Mesothelial cell of epicardium (in vitro differentiated cells): Measurements from ENCODE around the gene KCNJ11. TPM values are rescaled to one million over a fixed set of nuclear protein-coding genes. Genes with fewer than 3 reads are reported as not detected.

ENCODE experiments used
- DNase-seq, 2 experiments: peaks; one replicate each; pipeline ENCODE4 v3.0.0; 2021; ENCODE audit warnings: low spot score in 2 of 2; ENCODE audit not compliant: unreplicated experiment in 2 of 2
- H3K27ac Mint-ChIP-seq: 2 replicates; pipeline ENCODE4 v1.8.0; 2021; ENCODE audit warnings: mixed read lengths
- H3K27me3 Mint-ChIP-seq: 2 replicates; pipeline ENCODE4 v1.8.0; 2021; ENCODE audit warnings: low read depth, mixed read lengths
- H3K36me3 Mint-ChIP-seq: 2 replicates; pipeline ENCODE4 v1.8.0; 2021; ENCODE audit warnings: mixed read lengths
- H3K4me1 Mint-ChIP-seq: 2 replicates; pipeline ENCODE4 v1.8.0; 2021; ENCODE audit warnings: mixed read lengths
- H3K4me3 Mint-ChIP-seq: 2 replicates; pipeline ENCODE4 v1.8.0; 2021; ENCODE audit warnings: mild to moderate bottlenecking, moderate library complexity, mixed read lengths
- H3K9me3 Mint-ChIP-seq: 2 replicates; pipeline ENCODE4 v1.8.0; 2021; ENCODE audit warnings: mixed read lengths
- CTCF ChIP-seq: fragments of 200-600 bp; sonication (generic); IDR thresholded peaks from one replicate; pipeline ENCODE4 v1.5.0; 2021; ENCODE audit warnings: antibody characterized with exemption; ENCODE audit not compliant: unreplicated experiment
- total RNA-seq: library from RNA; stranded (reverse); gene quantifications from 3 replicates; pipeline ENCODE4 v1.2.1, GENCODE V29; 2021

The KCNJ11 gene
- total RNA-seq, 1 donor from 2014 or later, result 3.0 TPM

DNA sequence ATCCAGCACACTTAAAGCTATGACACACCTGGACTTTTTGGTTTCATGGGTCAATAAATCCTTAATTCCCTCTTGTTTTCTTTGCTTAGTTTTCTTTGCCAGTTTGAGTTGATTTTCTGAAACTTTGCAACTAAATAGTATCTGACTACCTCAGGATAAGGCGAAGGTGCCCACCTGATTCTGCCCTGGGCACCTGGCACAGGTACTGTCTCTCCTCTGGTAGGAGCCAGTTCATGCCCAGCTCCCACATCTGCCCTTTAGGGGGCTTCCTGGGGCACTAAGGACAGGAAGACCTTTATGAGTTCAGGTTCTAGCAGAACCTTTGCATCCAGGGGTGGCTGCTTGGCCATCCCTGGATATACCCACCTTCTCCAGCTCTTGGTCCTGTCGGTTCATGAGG is 19.6 kb upstream of the KCNJ11 start:
- H3K27me3 Mint-ChIP-seq, result peaks cover 33% of the 10 kb centered on the region
- peaks cover 2% of the 10 kb centered on the region for H3K4me1 Mint-ChIP-seq
- H3K36me3 Mint-ChIP-seq, result no peaks in the 10 kb centered on the region
- no peak for TF ChIP-seq CTCF
- DNase-seq, result no peak
- H3K4me3 Mint-ChIP-seq, result no peak overlapping the region
- no peak overlapping the region for H3K27ac Mint-ChIP-seq
- H3K9me3 Mint-ChIP-seq, result no peaks in the 10 kb centered on the region

GRCh38 chr11:17407575-17407974 is 19.1 kb upstream of the KCNJ11 start:
- DNase-seq, result no peak
- Mint-ChIP-seq H3K4me3 (no peak overlapping the region), H3K9me3 (no peaks in the 10 kb centered on the region), H3K36me3 (no peaks in the 10 kb centered on the region), H3K4me1 (peaks cover 2% of the 10 kb centered on the region), H3K27ac (no peak overlapping the region), H3K27me3 (peaks cover 29% of the 10 kb centered on the region)
- TF ChIP-seq CTCF, result no peak

- Mint-ChIP-seq H3K27ac (no peak overlapping the region), H3K4me1 (peaks cover 2% of the 10 kb centered on the region)
- TF ChIP-seq CTCF, result no peak
Measured at GRCh38 chr11:17406818-17407149, 18.3 kb upstream of the KCNJ11 start.

GRCh38 chr11:17406082-17406817 is 17.8 kb upstream of the KCNJ11 start:
- H3K27me3 Mint-ChIP-seq, result peaks cover 18% of the 10 kb centered on the region
- H3K36me3 Mint-ChIP-seq, result no peaks in the 10 kb centered on the region
- no peak for DNase-seq
- no peaks in the 10 kb centered on the region for H3K9me3 Mint-ChIP-seq
- TF ChIP-seq CTCF, result no peak
- H3K4me3 Mint-ChIP-seq, result no peak overlapping the region
- H3K27ac Mint-ChIP-seq, result no peak overlapping the region
- H3K4me1 Mint-ChIP-seq, result peaks cover 2% of the 10 kb centered on the region

More at GRCh38 chr11:17406818-17407149, 18.3 kb upstream of the KCNJ11 start:
- Mint-ChIP-seq H3K27me3 (peaks cover 22% of the 10 kb centered on the region), H3K9me3 (no peaks in the 10 kb centered on the region), H3K36me3 (no peaks in the 10 kb centered on the region), H3K4me3 (no peak overlapping the region)
- no peak for DNase-seq

DNA sequence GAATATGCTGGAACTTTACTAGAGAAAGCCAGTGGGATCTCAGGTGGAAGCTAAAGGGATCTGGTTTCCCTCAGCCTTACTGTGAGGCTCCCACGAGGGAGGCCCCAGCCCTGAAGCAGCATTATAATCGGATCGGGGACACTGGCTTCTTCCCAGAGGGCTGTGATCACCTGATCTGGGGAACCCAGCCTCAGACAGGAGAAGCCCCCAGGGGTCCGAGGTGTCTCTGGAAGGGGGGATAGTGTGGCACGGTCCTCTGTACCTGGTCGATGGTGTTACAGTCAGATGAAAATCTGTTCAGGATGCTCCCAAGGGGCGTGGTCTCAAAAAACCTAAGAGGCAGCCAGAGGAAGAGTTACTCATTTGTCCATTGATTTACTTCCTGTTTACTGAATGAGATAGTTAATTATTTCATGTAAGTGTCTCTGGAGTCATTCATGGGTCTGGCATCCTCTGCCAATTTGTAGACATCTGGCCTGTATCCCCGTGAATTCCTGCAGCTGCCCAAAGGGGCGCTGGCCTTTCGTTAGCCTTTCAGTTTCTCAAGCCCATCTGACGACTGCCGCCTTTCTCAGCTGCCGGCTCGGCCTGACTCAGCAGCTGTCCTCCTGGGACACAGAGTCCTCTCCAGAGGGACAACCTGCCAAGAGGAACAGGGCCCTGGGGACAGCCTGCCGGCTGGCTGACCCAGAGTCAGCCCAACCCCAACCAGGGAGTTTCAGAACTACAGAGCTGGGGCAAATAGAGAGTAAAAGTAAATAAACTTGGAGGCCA is 17.0 kb upstream of the KCNJ11 start:
- no peak overlapping the region for H3K4me3 Mint-ChIP-seq
- H3K27me3 Mint-ChIP-seq, result peaks cover 16% of the 10 kb centered on the region
- H3K4me1 Mint-ChIP-seq, result no peaks in the 10 kb centered on the region
- H3K9me3 Mint-ChIP-seq, result no peaks in the 10 kb centered on the region
- no peak overlapping the region for H3K27ac Mint-ChIP-seq
- TF ChIP-seq CTCF, result no peak
- no peak for DNase-seq
- no peaks in the 10 kb centered on the region for H3K36me3 Mint-ChIP-seq
